ENCODE results near the gene TMEM215.
A peak's percentile ranks its signal among the peaks of the same experiment; 100 is the strongest.

Gene TMEM215

GRCh38 chr9:32783168-32783891, at the start of gene TMEM215:
TSS of gene TMEM215 (plus strand) at chr9:32783540. CDS start at chr9:32784184, 644 bp downstream.
- no peak for DNase-seq (ENCODE audit: low spot score)
- Histone ChIP-seq H3K27ac (no peak within 1 kb of the TSS), H3K4me3 (peak within 1 kb of the TSS; percentile 13)
- TF ChIP-seq CTCF (IDR thresholded peaks at IDR 0.05) = no peak

- Histone ChIP-seq H3K27ac (no peak overlapping the region), H3K4me3 (no peak overlapping the region)
- DNase-seq (ENCODE audit: low spot score) = no peak
- no peak for TF ChIP-seq CTCF (IDR thresholded peaks at IDR 0.05)
Measured at GRCh38 chr9:32735476-32735875, 47.9 kb upstream of the TMEM215 start.

GRCh38 chr9:32737378-32737777, 46.0 kb upstream of the TMEM215 start:
- no peak overlapping the region for H3K27ac ChIP-seq
- no peak overlapping the region for H3K4me3 ChIP-seq
- TF ChIP-seq CTCF (IDR thresholded peaks at IDR 0.05) = no peak
- no peak for DNase-seq (ENCODE audit: low spot score)

GRCh38 chr9:32738501-32739172, 44.7 kb upstream of the TMEM215 start:
- no peak for TF ChIP-seq CTCF (IDR thresholded peaks at IDR 0.05)
- Histone ChIP-seq H3K27ac (no peak overlapping the region), H3K4me3 (no peak overlapping the region)
- no peak for DNase-seq (ENCODE audit: low spot score)

GRCh38 chr9:32741706-32742105, 41.6 kb upstream of the TMEM215 start:
- Histone ChIP-seq H3K4me3 (no peak overlapping the region), H3K27ac (no peak overlapping the region)
- TF ChIP-seq CTCF (IDR thresholded peaks at IDR 0.05) = no peak
- no peak for DNase-seq (ENCODE audit: low spot score)

- Histone ChIP-seq H3K4me3 (no peak overlapping the region), H3K27ac (no peak overlapping the region)
- no peak for TF ChIP-seq CTCF (IDR thresholded peaks at IDR 0.05)
- DNase-seq (ENCODE audit: low spot score) = no peak
Measured at GRCh38 chr9:32742296-32742695, 41.0 kb upstream of the TMEM215 start.

GRCh38 chr9:32748013-32748412, 35.3 kb upstream of the TMEM215 start:
- H3K27ac ChIP-seq = no peak overlapping the region
- TF ChIP-seq CTCF (IDR thresholded peaks at IDR 0.05) = no peak
- DNase-seq (ENCODE audit: low spot score) = no peak
- H3K4me3 ChIP-seq = no peak overlapping the region

All from coronary artery (tissue), 2 donors.